A673 (cell line): Measurements from ENCODE around the gene HMGCS2. TPM values are rescaled to one million over a fixed set of nuclear protein-coding genes. Genes with fewer than 3 reads are reported as not detected.

Source experiments
- BruUV-seq: library from RNA; stranded (reverse); fragments of 400-500 nt; replicated peaks from 2 replicates; lab custom pipeline; 2021; lab: Mats Ljungman, UMichigan
- CTCF ChIA-PET: fragments of 300-600 bp; sonication (Branson Sonifier 250); formaldehyde crosslinking; loops from one replicate; lab custom pipeline; 2022; ENCODE audit warnings: antibody characterized with exemption; lab: Charles Lee
- POLR2A ChIA-PET: fragments of 300-600 bp; sonication (Branson Sonifier 250); formaldehyde crosslinking; loops from one replicate; lab custom pipeline; 2022; ENCODE audit warnings: antibody characterized with exemption; ENCODE audit not compliant: low non-redundant PET; lab: Charles Lee
- DNase-seq: peaks from one replicate; pipeline ENCODE4 v3.0.0-alpha.2; 2015; ENCODE audit warnings: low spot score
- H3K27ac ChIP-seq: fragments of 200-600 bp; sonication (generic); 2 replicates; pipeline ENCODE4 v1.5.1; 2016; ENCODE audit warnings: mixed run types, low read depth, mild to moderate bottlenecking, mixed read lengths, antibody characterized with exemption, low read length; ENCODE audit not compliant: poor library complexity, severe bottlenecking
- H3K27me3 ChIP-seq: fragments of 200-600 bp; sonication (generic); replicated peaks from 2 replicates; pipeline ENCODE4 v1.6.1; 2017; ENCODE audit warnings: mixed run types, low read depth, mild to moderate bottlenecking, mixed read lengths, antibody characterized with exemption, low read length; ENCODE audit not compliant: insufficient read depth, poor library complexity
- H3K36me3 ChIP-seq: fragments of 200-600 bp; sonication (generic); 2 replicates; pipeline ENCODE4 v1.6.1; 2016; ENCODE audit warnings: mixed run types, mild to moderate bottlenecking, mixed read lengths, antibody characterized with exemption, low read length; ENCODE audit not compliant: insufficient read depth, poor library complexity, severe bottlenecking
- H3K4me1 ChIP-seq: fragments of 200-600 bp; sonication (generic); 2 replicates; pipeline ENCODE4 v1.6.1; 2017; ENCODE audit warnings: mixed run types, mild to moderate bottlenecking, mixed read lengths, antibody characterized with exemption, low read length; ENCODE audit not compliant: insufficient read depth, poor library complexity, severe bottlenecking
- H3K4me3 ChIP-seq: fragments of 200-600 bp; sonication (generic); 2 replicates; pipeline ENCODE4 v1.5.1; 2016; ENCODE audit warnings: low read depth, mixed run types, mild to moderate bottlenecking, mixed read lengths, low read length; ENCODE audit not compliant: poor library complexity, severe bottlenecking
- H3K9me3 ChIP-seq: fragments of 200-600 bp; sonication (generic); 2 replicates; pipeline ENCODE4 v1.6.1; 2016; ENCODE audit warnings: mixed run types, low read depth, mild to moderate bottlenecking, mixed read lengths, antibody characterized with exemption, low read length; ENCODE audit not compliant: poor library complexity, severe bottlenecking
- CTCF ChIP-seq: fragments of 300-800, 200-600 bp; sonication (generic); conservative IDR thresholded peaks from 2 replicates; pipeline ENCODE4 v1.5.1; 2017; ENCODE audit warnings: low read depth, mild to moderate bottlenecking, antibody characterized with exemption, low read length, moderate library complexity, mixed read lengths
- EZH2 ChIP-seq: fragments of 200-600 bp; sonication (generic); IDR thresholded peaks from 2 replicates; pipeline ENCODE4 v1.6.1; 2017; ENCODE audit warnings: borderline replicate concordance, low read depth, mild to moderate bottlenecking, mixed read lengths, antibody characterized with exemption, low read length; ENCODE audit not compliant: poor library complexity, severe bottlenecking
- intact Hi-C: fragments of 100-400 bp; cut with micrococcal nuclease; formaldehyde crosslinking; loops from one replicate; pipeline ENCODE4 v1.10.0; 2022; ENCODE audit not compliant: unreplicated experiment
- total RNA-seq: library from RNA; stranded (reverse); gene quantifications from 2 replicates; pipeline ENCODE4 v1.2.3, GENCODE V29; 2021

Gene HMGCS2
- total RNA-seq, 1 experiment from 2014 or later = not detected

- Histone ChIP-seq H3K36me3 (no peaks in the 10 kb centered on the region), H3K4me3 (no peak overlapping the region), H3K27ac (no peak overlapping the region), H3K27me3 (no peaks in the 10 kb centered on the region), H3K4me1 (no peaks in the 10 kb centered on the region), H3K9me3 (no peaks in the 10 kb centered on the region)
- DNase-seq = no peak
- POLR2A ChIA-PET = no interaction called here
- CTCF ChIA-PET = no interaction called here
- no peak for TF ChIP-seq CTCF
- TF ChIP-seq EZH2 = no peak
- BruUV-seq = no TSS peak
- intact Hi-C loops = no loop called here
Observed at GRCh38 chr1:119778359-119778758, 9.7 kb upstream of the HMGCS2 start.

GRCh38 chr1:119774746-119775490 is 6.2 kb upstream of the HMGCS2 start:
- ChIA-PET CTCF (no interaction called here), POLR2A (no interaction called here)
- BruUV-seq = no TSS peak
- no peaks in the 10 kb centered on the region for H3K36me3 ChIP-seq
- H3K27me3 ChIP-seq = no peaks in the 10 kb centered on the region
- TF ChIP-seq EZH2 = no peak
- no peak for TF ChIP-seq CTCF
- H3K4me3 ChIP-seq = no peak overlapping the region
- peaks cover 11% of the 10 kb centered on the region for H3K4me1 ChIP-seq
- intact Hi-C loops = no loop called here
- no peak for DNase-seq
- H3K27ac ChIP-seq = no peak overlapping the region
- no peaks in the 10 kb centered on the region for H3K9me3 ChIP-seq

GRCh38 chr1:119773711-119774241 is 5.1 kb upstream of the HMGCS2 start:
- DNase-seq = no peak
- no peak overlapping the region for H3K4me3 ChIP-seq
- no peaks in the 10 kb centered on the region for H3K36me3 ChIP-seq
- BruUV-seq = no TSS peak
- H3K4me1 ChIP-seq = peaks cover 15% of the 10 kb centered on the region
- H3K27me3 ChIP-seq = no peaks in the 10 kb centered on the region
- intact Hi-C loops = loop anchor here (2.0 kb wide), 1 partner anchor 15 kb away; no protein-coding TSS in a partner anchor
- POLR2A ChIA-PET = no interaction called here
- no peak overlapping the region for H3K27ac ChIP-seq
- H3K9me3 ChIP-seq = no peaks in the 10 kb centered on the region
- no peak for TF ChIP-seq EZH2
- TF ChIP-seq CTCF = no peak
- CTCF ChIA-PET = no interaction called here
